Right ventricle myocardium superior (tissue), 1 donor: Measurements from ENCODE around the gene FUBP3. TPM values are rescaled to one million over a fixed set of nuclear protein-coding genes. Genes with fewer than 3 reads are reported as not detected.

Experiments used
- ATAC-seq: fragments of 200-7000 bp; cut with Tn5 transposase; one replicate; pipeline ENCODE4 v1.9.1; 2020; ENCODE audit warnings: mild to moderate bottlenecking; ENCODE audit not compliant: poor library complexity
- DNase-seq: peaks from one replicate; pipeline ENCODE4 v3.0.0-alpha.2; 2020
- intact Hi-C: fragments of 100-400 bp; cut with DNase I; formaldehyde crosslinking; loops from one replicate; pipeline ENCODE4 v1.11.2; 2022
- total RNA-seq: library from RNA; stranded (reverse); fragmentation: NEBNext Ultra II Directional; extraction: Animal tissue kit (Norgen Biotek cat#: 25700); gene quantifications from one replicate; pipeline ENCODE4 v1.2.1, GENCODE V29; 2021
- donor health status: DM: no; HTN: yes; CAD: no; lungs with severe emphysema.

FUBP3 gene
- total RNA-seq, 1 donor from 2014 or later = 23.0 TPM

DNA sequence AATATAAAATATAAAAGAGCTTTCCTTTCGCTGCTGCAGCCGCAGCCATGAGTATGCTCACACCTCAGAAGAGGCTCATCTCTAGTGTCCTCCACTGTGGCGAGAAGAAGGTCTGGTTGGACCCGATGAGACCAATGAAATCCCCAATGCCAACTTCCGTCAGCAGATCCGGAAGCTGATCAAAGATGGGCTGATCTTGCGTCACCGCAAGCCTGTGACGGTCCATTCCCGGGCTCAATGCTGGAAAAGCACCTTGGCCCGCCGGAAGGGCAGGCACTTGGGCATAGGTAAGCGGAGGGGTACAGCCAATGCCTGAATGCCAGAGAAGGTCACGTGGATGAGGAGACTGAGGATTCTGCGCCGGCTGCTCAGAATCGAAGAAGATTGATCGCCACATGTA, 72.4 kb downstream of the FUBP3 start:
- no peak for DNase-seq
- intact Hi-C loops = no loop called here
- ATAC-seq = no peak

GRCh38 chr9:130654879-130655278, 75.5 kb downstream of the FUBP3 start:
- no peak for ATAC-seq
- no peak for DNase-seq
- intact Hi-C loops = no loop called here

GRCh38 chr9:130658893-130659698, 79.7 kb downstream of the FUBP3 start:
- intact Hi-C loops = no loop called here
- ATAC-seq = no peak

DNA sequence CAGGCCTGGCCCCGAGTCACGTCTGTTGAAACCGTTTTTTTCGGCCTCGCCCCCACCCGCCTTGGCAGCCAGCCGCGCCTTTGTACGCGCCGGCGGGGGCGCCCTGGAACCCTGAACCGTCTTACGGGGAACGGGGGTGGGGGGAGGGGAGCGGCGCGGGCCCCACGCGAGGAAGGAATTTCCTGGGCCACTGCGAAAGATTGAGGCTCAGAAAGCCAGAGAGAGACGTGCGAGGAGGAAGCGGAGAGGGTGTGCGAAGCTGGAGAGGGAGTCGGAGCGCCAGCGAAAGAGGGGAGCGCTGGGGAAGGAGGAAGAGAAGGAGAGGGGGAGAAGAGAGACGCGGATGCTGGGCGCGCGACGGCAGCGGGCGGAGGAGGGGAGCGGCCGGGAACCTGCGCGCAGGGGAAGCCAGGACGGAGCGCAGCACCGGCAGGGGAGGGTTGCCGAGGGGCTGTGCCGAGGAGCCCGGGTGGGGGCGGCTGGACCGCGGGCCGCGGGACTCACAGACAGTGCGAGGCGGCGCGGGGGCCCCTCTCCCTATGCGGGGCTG, 80.4 kb downstream of the FUBP3 start:
- DNase-seq (no peak), ATAC-seq (no peak)
- intact Hi-C loops = no loop called here

More at GRCh38 chr9:130658893-130659698, 79.7 kb downstream of the FUBP3 start:
- DNase-seq = no peak

DNA sequence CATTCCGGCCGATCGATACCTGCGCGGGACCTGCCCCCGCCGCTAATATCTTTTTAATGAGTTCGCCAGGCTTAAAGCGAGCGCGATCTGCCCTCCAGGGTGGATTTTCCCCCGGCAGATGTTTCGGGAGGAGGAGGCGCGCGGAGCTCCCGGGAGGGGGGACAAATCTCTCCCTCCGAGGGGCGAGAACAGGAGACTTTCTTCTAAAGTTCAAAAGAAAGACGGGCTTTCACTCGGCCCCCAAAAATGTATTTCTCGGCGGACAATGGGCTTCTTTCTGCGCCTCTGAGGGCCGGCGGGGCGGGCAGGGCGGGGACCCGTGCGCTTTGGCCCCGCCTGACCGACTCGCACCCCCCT, 80.9 kb downstream of the FUBP3 start:
- ATAC-seq (no peak), DNase-seq (no peak)
- intact Hi-C loops = no loop called here

GRCh38 chr9:130660683-130661450, 81.5 kb downstream of the FUBP3 start:
- DNase-seq = no peak
- peak; percentile 18 for ATAC-seq
- intact Hi-C loops = no loop called here

DNA sequence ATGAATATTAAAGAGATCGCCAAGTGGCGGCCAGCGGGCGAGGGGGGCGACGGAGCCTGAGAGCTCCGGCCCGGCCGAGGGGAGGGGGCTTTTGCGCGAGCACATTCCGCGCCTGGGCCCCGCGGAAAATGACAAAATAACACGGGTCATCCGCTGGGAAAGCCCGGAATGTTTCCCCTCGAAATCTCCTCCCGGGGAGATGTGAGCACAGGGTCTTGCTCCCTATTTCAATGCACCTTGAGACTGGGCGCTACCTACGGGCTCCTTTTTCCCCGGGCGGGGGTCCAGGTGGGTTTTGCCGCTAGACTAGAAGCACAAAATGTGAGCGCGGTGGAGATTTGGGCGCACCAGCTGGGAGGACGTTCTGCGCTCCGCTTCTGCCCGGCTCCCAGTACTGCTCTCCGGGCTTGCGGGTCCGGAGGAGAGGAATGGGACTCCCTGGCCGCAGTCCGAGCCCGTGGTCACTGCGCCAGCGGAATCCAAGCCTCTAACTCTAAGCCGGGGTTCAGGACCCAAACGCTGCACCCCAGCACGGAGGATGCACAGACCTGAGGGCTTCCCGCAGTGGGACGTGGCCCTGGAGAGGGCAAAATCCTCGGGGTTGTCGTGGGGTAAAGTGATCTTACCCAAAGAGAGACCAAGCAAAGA, 82.2 kb downstream of the FUBP3 start:
- ATAC-seq (no peak), DNase-seq (no peak)
- intact Hi-C loops = no loop called here

- ATAC-seq = no peak
- intact Hi-C loops = no loop called here
- DNase-seq = no peak
These were observed 83.0 kb downstream of the FUBP3 start for GRCh38 chr9:130662099-130662969.

DNA sequence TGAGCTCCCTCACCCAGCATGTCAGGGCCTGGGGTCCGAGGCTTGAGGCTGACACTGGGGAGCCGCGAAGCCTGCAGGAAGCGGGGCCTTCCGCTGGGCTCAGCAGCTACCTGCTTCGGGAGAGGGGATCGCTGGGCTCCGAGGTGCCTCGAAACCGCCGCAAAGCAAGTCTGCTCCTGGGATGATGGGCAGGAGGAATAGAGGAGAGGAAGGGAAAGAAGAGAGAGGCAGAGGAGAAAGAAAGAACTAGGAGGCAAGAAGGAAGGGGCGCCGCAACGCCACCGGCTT, 83.5 kb downstream of the FUBP3 start:
- DNase-seq (no peak), ATAC-seq (no peak)
- intact Hi-C loops = no loop called here

- DNase-seq = no peak
- peak; percentile 31 for ATAC-seq
- intact Hi-C loops = no loop called here
These were observed 84.0 kb downstream of the FUBP3 start for GRCh38 chr9:130663258-130663976.

DNA sequence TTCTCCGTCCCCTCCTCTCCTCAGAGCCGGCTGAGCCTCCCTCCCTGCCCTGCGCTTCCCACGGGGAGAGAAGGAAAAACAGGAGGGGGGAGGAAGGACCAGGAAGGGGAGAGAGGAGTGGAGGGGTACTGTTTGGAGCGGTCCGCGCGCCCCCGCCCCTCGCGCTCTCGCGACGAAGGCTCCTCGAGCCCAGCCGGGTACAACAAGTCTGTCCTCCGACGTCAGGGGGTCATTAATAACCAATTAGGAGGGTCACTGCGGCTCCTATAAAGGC, 84.5 kb downstream of the FUBP3 start:
- no peak for ATAC-seq
- DNase-seq = no peak
- intact Hi-C loops = no loop called here

DNA sequence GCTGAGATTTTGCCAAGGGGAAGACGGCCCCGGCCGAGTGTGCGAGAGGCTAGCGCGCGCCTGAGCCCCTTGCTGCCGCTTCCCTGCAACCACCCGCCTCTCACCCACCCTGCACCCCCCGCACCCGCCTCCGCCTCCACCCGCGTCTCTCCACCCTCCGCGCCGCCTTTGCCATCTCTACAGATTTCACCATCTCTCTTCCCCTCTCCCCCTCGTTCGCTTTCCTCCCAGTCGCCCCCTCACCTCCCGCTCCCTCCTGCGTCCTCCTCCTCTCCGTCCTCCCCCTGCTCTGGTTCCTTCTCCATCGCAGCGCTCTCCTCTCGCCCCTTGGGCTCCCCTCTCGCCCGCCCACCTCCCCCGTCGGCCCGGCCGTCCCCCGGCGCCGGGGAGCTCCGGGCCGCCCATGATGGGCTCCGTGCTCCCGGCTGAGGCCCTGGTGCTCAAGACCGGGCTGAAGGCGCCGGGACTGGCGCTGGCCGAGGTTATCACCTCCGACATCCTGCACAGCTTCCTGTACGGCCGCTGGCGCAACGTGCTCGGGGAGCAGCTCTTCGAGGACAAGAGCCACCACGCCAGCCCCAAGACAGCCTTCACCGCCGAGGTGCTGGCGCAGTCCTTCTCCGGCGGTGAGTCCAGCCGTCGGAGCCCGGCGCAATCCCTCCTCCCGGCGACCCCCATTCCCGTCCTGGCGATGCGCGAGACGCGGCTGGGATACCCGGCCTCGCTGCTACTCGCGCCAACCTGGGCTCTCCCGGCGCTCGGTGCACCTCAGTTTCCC, 85.1 kb downstream of the FUBP3 start, which contains the start of gene PRDM12:
Gene PRDM12 (plus strand): TSS at position 344 of the 778 bp plus-strand sequence. CDS start 60 bp downstream, at position 404.
- intact Hi-C loops = no loop called here
- ATAC-seq = no peak
- DNase-seq = no peak

DNA sequence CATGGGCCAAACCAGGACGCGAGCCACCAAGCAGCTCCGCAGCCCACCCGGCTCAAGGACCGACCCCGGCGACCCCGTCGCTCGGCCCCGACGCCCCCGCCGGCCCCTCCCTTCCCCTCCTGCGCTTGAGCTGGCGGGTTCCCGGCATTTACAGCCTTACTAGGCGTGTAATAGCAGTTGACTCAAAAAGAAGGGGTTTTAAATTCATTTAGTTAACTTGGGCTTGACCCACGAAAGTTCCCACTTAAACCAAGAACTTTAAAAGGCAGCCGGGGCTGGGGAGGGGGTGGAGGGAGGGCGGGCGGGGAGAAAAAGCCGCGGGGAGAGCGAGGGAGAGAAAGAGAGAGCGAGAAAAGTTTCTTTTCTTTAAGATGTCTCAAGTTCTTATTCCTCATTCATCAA, 85.7 kb downstream of the FUBP3 start:
- ATAC-seq = no peak
- intact Hi-C loops = no loop called here
- no peak for DNase-seq

DNA sequence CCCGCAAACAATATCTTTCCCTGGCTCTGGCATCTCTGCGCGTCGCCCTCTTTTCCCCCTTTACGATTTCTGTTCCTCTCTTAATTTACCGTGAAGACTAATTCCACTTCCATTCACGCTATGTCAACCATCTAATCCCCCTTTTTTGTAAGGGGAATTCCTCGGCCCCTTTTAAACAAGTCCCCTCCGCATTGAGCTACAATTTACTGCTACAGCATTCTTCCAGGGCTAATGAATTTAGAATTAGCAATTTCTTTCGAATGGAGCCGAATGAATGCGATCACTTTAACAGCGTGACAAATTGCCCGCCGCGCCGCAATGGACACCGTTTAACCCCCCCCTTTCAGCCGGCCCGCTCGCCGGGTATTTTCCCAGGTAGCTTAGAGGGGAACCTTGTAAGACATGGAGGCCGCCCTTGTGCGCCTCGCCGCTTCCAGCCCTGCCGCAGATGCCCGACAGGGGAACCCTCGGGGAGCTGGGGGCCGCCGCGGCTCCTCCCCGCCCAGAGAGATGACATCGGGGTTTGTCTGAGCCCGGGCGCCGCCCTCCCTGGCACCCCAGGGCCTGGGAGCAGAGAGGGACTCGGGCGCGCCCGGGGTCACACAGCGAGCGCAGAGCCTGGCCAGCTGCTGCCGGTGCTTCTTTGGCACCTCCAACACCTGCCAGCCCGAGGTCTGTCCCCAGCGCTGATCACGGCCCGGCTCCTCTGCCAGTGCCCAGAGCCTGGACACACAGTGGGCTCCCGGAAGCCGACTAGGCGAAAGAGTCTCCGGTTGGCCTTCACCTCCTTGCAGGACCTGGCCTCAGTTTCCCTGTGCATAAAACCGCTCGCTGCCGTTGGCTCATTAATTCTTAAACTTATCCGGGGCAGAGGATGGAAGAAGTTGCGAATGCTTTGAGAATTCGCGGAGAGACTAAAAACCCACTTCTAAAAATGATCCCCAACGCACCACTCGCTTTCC, 86.3 kb downstream of the FUBP3 start:
- DNase-seq (no peak), ATAC-seq (no peak)
- intact Hi-C loops = no loop called here

- DNase-seq = no peak
- intact Hi-C loops = no loop called here
- ATAC-seq = no peak
These were observed 87.2 kb downstream of the FUBP3 start for GRCh38 chr9:130666393-130667119.

- no peak for DNase-seq
- intact Hi-C loops = no loop called here
- no peak for ATAC-seq
These were observed 87.7 kb downstream of the FUBP3 start for GRCh38 chr9:130667120-130667435.
